Measurements from ENCODE around the gene NOTCH4. TPM values are rescaled to one million over a fixed set of nuclear protein-coding genes. Genes with fewer than 3 reads are reported as not detected.

The NOTCH4 gene
- total and polyA plus RNA-seq, 9 of the 15 experiments (the other 6 are each of a cell fraction or from before 2014, with no cell fraction given): 0.24 to 4.3 (median 1.7) TPM

DNA sequence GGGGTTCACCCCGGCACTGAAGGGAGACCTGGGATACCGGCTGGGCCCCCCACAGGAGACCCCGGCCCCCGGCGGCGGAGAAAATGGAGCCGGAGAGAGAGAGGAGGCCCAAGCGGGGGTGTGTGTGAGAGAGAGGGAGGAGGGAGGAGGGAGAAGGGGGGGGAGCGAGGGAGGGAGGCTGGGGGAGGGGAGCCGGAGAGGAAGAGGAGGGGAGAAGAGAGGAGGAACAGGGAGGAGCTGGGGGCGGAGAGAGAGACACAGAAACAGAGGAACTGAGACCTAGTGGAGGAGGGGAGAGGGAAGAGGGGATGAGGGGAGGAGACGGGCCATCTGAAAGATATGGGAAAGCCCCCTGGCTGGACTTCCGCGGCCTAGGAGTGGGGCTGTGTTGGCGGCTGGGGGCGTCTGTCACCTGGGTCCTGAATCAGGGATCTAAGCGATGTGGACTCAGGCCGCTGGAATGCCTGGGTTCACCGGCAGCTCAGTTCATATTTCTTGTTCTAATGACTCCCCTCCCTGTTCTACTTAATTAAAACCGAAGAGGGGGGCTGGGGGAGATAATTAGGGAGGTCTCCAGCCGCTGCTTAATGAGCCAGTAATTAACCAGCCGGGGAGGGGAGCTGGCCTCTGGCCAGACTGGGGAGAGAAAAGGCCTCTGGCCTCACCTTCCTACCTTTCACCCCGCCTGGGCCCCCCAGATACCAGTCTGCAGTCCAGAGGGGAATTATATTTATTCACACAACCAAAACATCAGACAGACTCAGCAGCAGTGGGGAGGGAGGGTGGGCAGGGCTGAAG lies 33.6 kb downstream of the NOTCH4 start, which contains the start of gene PBX2 (continued):
- no peak for TF ChIP-seq FOXA3 (CRISPR knock-in tag; conservative IDR thresholded peaks at IDR 0.05 in 1 of 2, IDR thresholded peaks at IDR 0.05 in 1 of 2)
- no peak for TF ChIP-seq GTF2A2 (tag; IDR thresholded peaks at IDR 0.05)
- TF ChIP-seq ASH1L (IDR thresholded peaks at IDR 0.05; ENCODE audit: borderline replicate concordance, low read depth, partially characterized antibody): no peak
- TF ChIP-seq CBX2 (IDR thresholded peaks at IDR 0.05; ENCODE audit: insufficient read depth, low read length, poor library complexity, severe bottlenecking): no peak
- TF ChIP-seq SOX6 (IDR thresholded peaks at IDR 0.05): no peak
- TF ChIP-seq HSF4 (CRISPR knock-in tag; IDR thresholded peaks at IDR 0.05; ENCODE audit: borderline replicate concordance): no peak
- TF ChIP-seq ETV5 (CRISPR knock-in tag; IDR thresholded peaks at IDR 0.05; ENCODE audit: low read depth): 0 out of 2 replicates have a peak, but pooled peaks have one; percentile 41
- peak in 1 of 2 experiments; percentile 22; a peak in 1 of 3 replicates for TF ChIP-seq CBX3 (IDR thresholded peaks at IDR 0.05; ENCODE audit: borderline replicate concordance in 1 of 2, low read length in 2 of 2)
- TF ChIP-seq CREB1 (IDR thresholded peaks at IDR 0.05): no peak
- no peak for TF ChIP-seq CREB1 (CRISPR knock-in tag; IDR thresholded peaks at IDR 0.05)
- no peak for TF ChIP-seq CREB3L1 (IDR thresholded peaks at IDR 0.05; ENCODE audit: borderline replicate concordance, low read depth)
- TF ChIP-seq, protein P1, sequence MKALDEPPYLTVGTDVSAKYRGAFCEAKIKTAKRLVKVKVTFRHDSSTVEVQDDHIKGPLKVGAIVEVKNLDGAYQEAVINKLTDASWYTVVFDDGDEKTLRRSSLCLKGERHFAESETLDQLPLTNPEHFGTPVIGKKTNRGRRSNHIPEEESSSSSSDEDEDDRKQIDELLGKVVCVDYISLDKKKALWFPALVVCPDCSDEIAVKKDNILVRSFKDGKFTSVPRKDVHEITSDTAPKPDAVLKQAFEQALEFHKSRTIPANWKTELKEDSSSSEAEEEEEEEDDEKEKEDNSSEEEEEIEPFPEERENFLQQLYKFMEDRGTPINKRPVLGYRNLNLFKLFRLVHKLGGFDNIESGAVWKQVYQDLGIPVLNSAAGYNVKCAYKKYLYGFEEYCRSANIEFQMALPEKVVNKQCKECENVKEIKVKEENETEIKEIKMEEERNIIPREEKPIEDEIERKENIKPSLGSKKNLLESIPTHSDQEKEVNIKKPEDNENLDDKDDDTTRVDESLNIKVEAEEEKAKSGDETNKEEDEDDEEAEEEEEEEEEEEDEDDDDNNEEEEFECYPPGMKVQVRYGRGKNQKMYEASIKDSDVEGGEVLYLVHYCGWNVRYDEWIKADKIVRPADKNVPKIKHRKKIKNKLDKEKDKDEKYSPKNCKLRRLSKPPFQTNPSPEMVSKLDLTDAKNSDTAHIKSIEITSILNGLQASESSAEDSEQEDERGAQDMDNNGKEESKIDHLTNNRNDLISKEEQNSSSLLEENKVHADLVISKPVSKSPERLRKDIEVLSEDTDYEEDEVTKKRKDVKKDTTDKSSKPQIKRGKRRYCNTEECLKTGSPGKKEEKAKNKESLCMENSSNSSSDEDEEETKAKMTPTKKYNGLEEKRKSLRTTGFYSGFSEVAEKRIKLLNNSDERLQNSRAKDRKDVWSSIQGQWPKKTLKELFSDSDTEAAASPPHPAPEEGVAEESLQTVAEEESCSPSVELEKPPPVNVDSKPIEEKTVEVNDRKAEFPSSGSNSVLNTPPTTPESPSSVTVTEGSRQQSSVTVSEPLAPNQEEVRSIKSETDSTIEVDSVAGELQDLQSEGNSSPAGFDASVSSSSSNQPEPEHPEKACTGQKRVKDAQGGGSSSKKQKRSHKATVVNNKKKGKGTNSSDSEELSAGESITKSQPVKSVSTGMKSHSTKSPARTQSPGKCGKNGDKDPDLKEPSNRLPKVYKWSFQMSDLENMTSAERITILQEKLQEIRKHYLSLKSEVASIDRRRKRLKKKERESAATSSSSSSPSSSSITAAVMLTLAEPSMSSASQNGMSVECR (CRISPR knock-in tag; IDR thresholded peaks at IDR 0.05): no peak
- peak; percentile 89 for TF ChIP-seq HDAC2 (IDR thresholded peaks at IDR 0.05)
- TF ChIP-seq POU5F1 (IDR thresholded peaks at IDR 0.05; ENCODE audit: borderline replicate concordance, low read depth, low read length, partially characterized antibody): no peak
- TF ChIP-seq BRCA1 (IDR thresholded peaks at IDR 0.05): no peak
- no peak for TF ChIP-seq BRCA1 (CRISPR knock-in tag; IDR thresholded peaks at IDR 0.05)
- TF ChIP-seq SETDB1 (IDR thresholded peaks at IDR 0.05; ENCODE audit: low read length): no peak
- TF ChIP-seq OTX1 (CRISPR knock-in tag; IDR thresholded peaks at IDR 0.05): peak; percentile 97
- TF ChIP-seq ZNF282 (CRISPR knock-in tag; IDR thresholded peaks at IDR 0.05): no peak
- no peak for TF ChIP-seq TFAM (CRISPR knock-in tag; conservative IDR thresholded peaks at IDR 0.05)
- TF ChIP-seq EP400 (IDR thresholded peaks at IDR 0.05): peak; percentile 71

All from K562 (cell line).